OCI-LY7 (cell line): Measurements from ENCODE around the gene PHRF1. TPM values are rescaled to one million over a fixed set of nuclear protein-coding genes. Genes with fewer than 3 reads are reported as not detected.

ENCODE experiments used
- BruUV-seq: library from RNA; stranded (reverse); fragments of 400-500 nt; replicated peaks from 2 replicates; lab custom pipeline; 2021; lab: Mats Ljungman, UMichigan
- CTCF ChIA-PET: fragments of 300-600 bp; sonication (Branson Sonifier 250); formaldehyde crosslinking; loops from one replicate; lab custom pipeline; 2022; ENCODE audit warnings: antibody characterized with exemption; ENCODE audit not compliant: unreplicated experiment; lab: Charles Lee
- POLR2A ChIA-PET: fragments of 300-600 bp; sonication (Branson Sonifier 250); formaldehyde crosslinking; loops from one replicate; lab custom pipeline; 2022; ENCODE audit warnings: antibody characterized with exemption; lab: Charles Lee
- DNase-seq: peaks from one replicate; pipeline ENCODE4 v3.0.0-alpha.2; 2015; ENCODE audit warnings: low spot score
- H2AFZ ChIP-seq: fragments of 200-600 bp; sonication (generic), shearing (Covaris generic); 2 replicates; pipeline ENCODE4 v1.6.1; 2014; ENCODE audit warnings: mild to moderate bottlenecking, antibody characterized with exemption, low read length, moderate library complexity
- H3K27ac ChIP-seq: fragments of 200-600 bp; sonication (generic); 2 replicates; pipeline ENCODE4 v1.5.1; 2014; ENCODE audit warnings: mixed run types, low read depth, mild to moderate bottlenecking, moderate library complexity, low read length, inconsistent platforms; ENCODE audit not compliant: poor library complexity, severe bottlenecking
- H3K36me3 ChIP-seq: fragments of 200-600 bp; sonication (generic); 2 replicates; pipeline ENCODE4 v1.6.1; 2014; ENCODE audit warnings: mild to moderate bottlenecking, antibody characterized with exemption, low read length, moderate library complexity, mixed read lengths; ENCODE audit not compliant: insufficient read depth
- H3K4me1 ChIP-seq: fragments of 200-600 bp; sonication (generic); 2 replicates; pipeline ENCODE4 v1.5.1; 2014; ENCODE audit warnings: mild to moderate bottlenecking, low read length; ENCODE audit not compliant: insufficient read depth, poor library complexity, severe bottlenecking
- H3K4me2 ChIP-seq: fragments of 200-600 bp; sonication (generic); 2 replicates; pipeline ENCODE4 v1.6.1; 2014; ENCODE audit warnings: mild to moderate bottlenecking, low read length
- H3K4me3 ChIP-seq: fragments of 200-600 bp; sonication (generic); 2 replicates; pipeline ENCODE4 v1.5.1; 2014; ENCODE audit warnings: mild to moderate bottlenecking, low read depth, low read length; ENCODE audit not compliant: poor library complexity, severe bottlenecking
- H3K79me2 ChIP-seq: fragments of 200-600 bp; sonication (generic); 2 replicates; pipeline ENCODE4 v1.6.1; 2016; ENCODE audit warnings: low read depth, mild to moderate bottlenecking, low read length, moderate library complexity, mixed read lengths; ENCODE audit not compliant: insufficient read depth
- H3K9me2 ChIP-seq: fragments of 200-600 bp; sonication (generic); 2 replicates; pipeline ENCODE4 v1.6.1; 2016; ENCODE audit warnings: mild to moderate bottlenecking, low read length, mixed read lengths; ENCODE audit not compliant: insufficient read depth
- H3K9me3 ChIP-seq: fragments of 200-600 bp; sonication (generic); 2 replicates; pipeline ENCODE4 v1.6.1; 2014; ENCODE audit warnings: mild to moderate bottlenecking, mixed run types, low read length, mixed read lengths
- H4K20me1 ChIP-seq: fragments of 200-600 bp; sonication (generic); 2 replicates; pipeline ENCODE4 v1.6.1; 2014; ENCODE audit warnings: mild to moderate bottlenecking, antibody characterized with exemption, low read length, moderate library complexity, mixed read lengths; ENCODE audit not compliant: insufficient read depth
- EZH2phosphoT487 ChIP-seq: fragments of 200-600 bp; sonication (generic); IDR thresholded peaks from 2 replicates; pipeline ENCODE4 v1.6.1; 2018; ENCODE audit warnings: low read depth, borderline replicate concordance, mild to moderate bottlenecking, mixed run types, antibody characterized with exemption, low read length, moderate library complexity, mixed read lengths
- intact Hi-C: fragments of 100-400 bp; cut with micrococcal nuclease; formaldehyde crosslinking; loops from one replicate; pipeline ENCODE4 v1.10.0; 2022; ENCODE audit not compliant: unreplicated experiment
- total RNA-seq, 2 experiments: library from RNA; depleted of rRNA in 1 of 2; stranded (reverse); fragments of >200 nt in 1 of 2; shearing (Covaris generic) in 1 of 2; gene quantifications; 2 replicates each; pipeline ENCODE4 v1.2.3, GENCODE V29; 2014 to 2022
- TF ChIP-seq, protein P1 (sequence below): fragments of 200-600 bp; sonication (generic); conservative IDR thresholded peaks from 2 replicates; pipeline ENCODE4 v1.5.1; 2014; ENCODE audit warnings: mild to moderate bottlenecking, antibody characterized with exemption, low read length, moderate library complexity, mixed read lengths

PHRF1 gene
- total RNA-seq, 2 experiments from 2014 or later, result 25.6 to 45.4 TPM

DNA sequence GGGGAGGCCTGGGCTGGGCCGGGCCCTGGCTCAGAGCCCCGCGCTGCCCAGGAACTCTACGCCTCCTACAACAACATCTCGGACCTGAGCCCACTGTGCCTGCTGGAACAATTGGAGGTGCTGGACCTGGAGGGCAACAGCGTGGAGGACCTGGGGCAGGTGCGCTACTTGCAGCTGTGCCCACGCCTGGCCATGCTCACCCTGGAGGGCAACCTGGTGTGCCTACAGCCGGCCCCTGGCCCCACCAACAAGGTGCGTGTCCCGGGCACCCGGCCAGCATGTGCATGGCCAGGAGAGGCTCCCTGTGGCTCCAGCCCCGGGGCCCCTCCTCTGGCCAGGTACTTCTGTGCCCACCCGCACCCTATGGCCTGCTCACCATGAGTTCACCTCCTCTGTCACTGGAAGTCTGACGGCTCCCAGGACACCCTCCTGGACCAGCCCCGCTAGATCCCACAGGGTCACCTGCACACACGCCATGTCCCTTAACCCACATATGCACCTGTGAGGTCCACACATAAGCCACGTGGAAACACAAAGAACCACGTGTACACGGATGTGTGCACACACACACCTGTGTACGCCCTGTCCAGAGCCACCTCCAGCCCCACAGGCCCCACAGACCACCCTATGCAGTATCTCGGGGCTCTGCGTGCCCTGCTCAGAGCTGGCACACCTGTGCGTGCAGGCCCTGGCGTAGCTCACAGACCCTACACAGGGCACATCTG, 26.1 kb upstream of the PHRF1 start:
- POLR2A ChIA-PET, result no interaction called here
- CTCF ChIA-PET, result no interaction called here
- Histone ChIP-seq H3K4me3 (no peak overlapping the region), H3K9me3 (no peaks in the 10 kb centered on the region), H3K9me2 (no peaks in the 10 kb centered on the region), H3K36me3 (no peaks in the 10 kb centered on the region), H3K4me2 (no peak overlapping the region), H2AFZ (no peak overlapping the region), H4K20me1 (no peaks in the 10 kb centered on the region), H3K79me2 (no peaks in the 10 kb centered on the region), H3K27ac (no peak overlapping the region), H3K4me1 (peaks cover 20% of the 10 kb centered on the region)
- no TSS peak for BruUV-seq
- TF ChIP-seq, protein P1, sequence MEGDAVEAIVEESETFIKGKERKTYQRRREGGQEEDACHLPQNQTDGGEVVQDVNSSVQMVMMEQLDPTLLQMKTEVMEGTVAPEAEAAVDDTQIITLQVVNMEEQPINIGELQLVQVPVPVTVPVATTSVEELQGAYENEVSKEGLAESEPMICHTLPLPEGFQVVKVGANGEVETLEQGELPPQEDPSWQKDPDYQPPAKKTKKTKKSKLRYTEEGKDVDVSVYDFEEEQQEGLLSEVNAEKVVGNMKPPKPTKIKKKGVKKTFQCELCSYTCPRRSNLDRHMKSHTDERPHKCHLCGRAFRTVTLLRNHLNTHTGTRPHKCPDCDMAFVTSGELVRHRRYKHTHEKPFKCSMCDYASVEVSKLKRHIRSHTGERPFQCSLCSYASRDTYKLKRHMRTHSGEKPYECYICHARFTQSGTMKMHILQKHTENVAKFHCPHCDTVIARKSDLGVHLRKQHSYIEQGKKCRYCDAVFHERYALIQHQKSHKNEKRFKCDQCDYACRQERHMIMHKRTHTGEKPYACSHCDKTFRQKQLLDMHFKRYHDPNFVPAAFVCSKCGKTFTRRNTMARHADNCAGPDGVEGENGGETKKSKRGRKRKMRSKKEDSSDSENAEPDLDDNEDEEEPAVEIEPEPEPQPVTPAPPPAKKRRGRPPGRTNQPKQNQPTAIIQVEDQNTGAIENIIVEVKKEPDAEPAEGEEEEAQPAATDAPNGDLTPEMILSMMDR, result no peak
- TF ChIP-seq EZH2phosphoT487, result no peak
- intact Hi-C loops, result no loop called here
- DNase-seq, result no peak

DNA sequence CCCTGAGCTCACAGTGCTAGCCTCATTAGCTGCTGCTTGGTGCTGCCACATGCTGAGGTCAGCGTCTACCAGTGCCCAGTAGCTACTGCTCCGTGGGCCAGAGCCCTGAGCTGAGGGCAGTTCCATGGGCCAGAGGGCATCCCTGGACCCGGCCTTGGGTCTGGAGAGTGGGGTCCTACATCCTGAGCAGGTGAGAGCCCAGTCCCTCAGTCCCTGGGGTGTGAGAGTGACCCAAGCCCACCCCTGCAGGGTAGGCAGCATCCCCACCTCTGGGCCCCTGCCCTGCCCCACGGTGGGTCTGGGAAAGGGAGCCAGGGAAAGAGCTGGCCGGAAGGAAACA, 25.6 kb upstream of the PHRF1 start:
- ChIA-PET CTCF (no interaction called here), POLR2A (no interaction called here)
- H3K9me2 ChIP-seq, result no peaks in the 10 kb centered on the region
- BruUV-seq, result no TSS peak
- no peaks in the 10 kb centered on the region for H4K20me1 ChIP-seq
- H3K4me1 ChIP-seq, result peaks cover 25% of the 10 kb centered on the region
- no peak overlapping the region for H3K4me2 ChIP-seq
- no peaks in the 10 kb centered on the region for H3K36me3 ChIP-seq
- no peaks in the 10 kb centered on the region for H3K79me2 ChIP-seq
- H2AFZ ChIP-seq, result no peak overlapping the region
- no peak for TF ChIP-seq EZH2phosphoT487
- TF ChIP-seq, protein P1, result no peak
- DNase-seq, result no peak
- H3K4me3 ChIP-seq, result no peak overlapping the region
- intact Hi-C loops, result no loop called here
- no peaks in the 10 kb centered on the region for H3K9me3 ChIP-seq
- no peak overlapping the region for H3K27ac ChIP-seq

DNA sequence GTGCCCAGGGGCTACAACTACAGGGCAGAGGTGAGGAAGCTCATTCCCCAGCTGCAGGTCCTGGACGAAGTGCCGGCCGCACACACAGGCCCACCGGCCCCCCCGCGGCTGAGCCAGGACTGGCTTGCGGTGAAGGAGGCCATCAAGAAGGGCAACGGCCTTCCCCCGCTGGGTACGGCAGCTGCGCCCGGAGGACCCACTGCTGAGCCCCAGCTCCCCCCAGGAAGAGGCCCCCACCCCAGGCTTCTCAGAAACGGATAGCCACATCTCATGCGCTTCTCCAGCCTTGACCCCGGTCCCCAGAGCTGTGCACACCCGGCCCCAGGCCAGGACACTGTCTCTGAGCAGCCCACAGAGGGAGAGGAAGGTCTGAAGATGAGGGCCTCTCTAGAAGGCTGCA, 25.1 kb upstream of the PHRF1 start:
- TF ChIP-seq, protein P1, result no peak
- TF ChIP-seq EZH2phosphoT487, result no peak
- H3K4me1 ChIP-seq, result peaks cover 28% of the 10 kb centered on the region
- no peak overlapping the region for H3K27ac ChIP-seq
- no peak for DNase-seq
- ChIA-PET POLR2A (no interaction called here), CTCF (no interaction called here)
- no peaks in the 10 kb centered on the region for H3K36me3 ChIP-seq
- intact Hi-C loops, result no loop called here
- no peak overlapping the region for H2AFZ ChIP-seq
- BruUV-seq, result no TSS peak
- no peaks in the 10 kb centered on the region for H3K9me2 ChIP-seq
- no peaks in the 10 kb centered on the region for H4K20me1 ChIP-seq
- H3K9me3 ChIP-seq, result no peaks in the 10 kb centered on the region
- no peak overlapping the region for H3K4me3 ChIP-seq
- no peak overlapping the region for H3K4me2 ChIP-seq
- H3K79me2 ChIP-seq, result no peaks in the 10 kb centered on the region
